GM18873 (cell line): Measurements from ENCODE around the gene TRAT1.
"Not testable (repeated sequence)": the region's sequence is repeated elsewhere in the genome, so short reads cannot be mapped to it uniquely, and the experiment has no call there.

ENCODE experiments used
- ATAC-seq: cut with Tn5 transposase; IDR thresholded peaks from one replicate; pipeline ENCODE4 v1.9.1; 2021; ENCODE audit warnings: mild to moderate bottlenecking, moderate library complexity, moderate number of reproducible peaks; ENCODE audit not compliant: unreplicated experiment, low FRiP score

TRAT1 gene, protein sequence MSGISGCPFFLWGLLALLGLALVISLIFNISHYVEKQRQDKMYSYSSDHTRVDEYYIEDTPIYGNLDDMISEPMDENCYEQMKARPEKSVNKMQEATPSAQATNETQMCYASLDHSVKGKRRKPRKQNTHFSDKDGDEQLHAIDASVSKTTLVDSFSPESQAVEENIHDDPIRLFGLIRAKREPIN

DNA sequence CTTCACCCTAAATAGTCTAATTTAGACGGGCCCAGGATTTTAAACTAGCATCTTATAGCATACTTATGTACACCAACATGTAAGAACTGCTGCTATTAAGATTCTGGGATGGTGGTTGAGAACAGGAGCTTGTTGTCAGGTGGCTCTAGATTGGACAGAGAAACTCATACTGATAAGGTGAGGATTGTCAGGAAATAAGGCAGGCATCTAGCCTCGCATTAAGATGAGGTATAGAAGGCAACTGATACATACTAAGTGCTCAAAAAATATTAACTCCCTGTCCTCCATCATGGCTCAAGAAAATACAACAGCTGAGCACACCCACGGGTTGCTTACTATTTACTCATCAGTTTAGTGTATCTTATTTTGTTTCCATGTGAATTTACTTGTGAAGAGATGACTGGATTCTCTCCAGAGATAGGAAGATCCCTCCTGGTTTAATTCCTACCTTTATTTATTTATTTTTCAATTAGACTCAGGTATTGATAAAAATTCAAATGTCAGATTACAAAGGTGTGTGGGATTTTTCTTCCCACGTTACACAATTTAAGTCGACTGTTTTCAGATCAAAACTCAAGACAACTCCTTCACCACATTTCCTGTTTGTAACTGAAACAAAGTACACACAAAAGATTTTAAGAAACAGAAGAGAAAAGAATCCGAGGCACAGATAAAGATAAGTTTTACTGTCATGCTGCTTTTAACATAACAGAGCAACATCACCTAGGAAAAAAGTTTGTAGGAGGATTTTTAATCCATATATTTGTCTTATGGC is at the start of gene TRAT1:
Gene TRAT1 (plus strand): TSS at position 664 of the 775 bp plus-strand sequence. CDS start 142 bp downstream, outside the sequence.
- no peak for ATAC-seq

GRCh38 chr3:108775649-108776048 is 46.9 kb upstream of the TRAT1 start:
- no peak for ATAC-seq

GRCh38 chr3:108779496-108779895 is 43.1 kb upstream of the TRAT1 start:
- no peak for ATAC-seq

DNA sequence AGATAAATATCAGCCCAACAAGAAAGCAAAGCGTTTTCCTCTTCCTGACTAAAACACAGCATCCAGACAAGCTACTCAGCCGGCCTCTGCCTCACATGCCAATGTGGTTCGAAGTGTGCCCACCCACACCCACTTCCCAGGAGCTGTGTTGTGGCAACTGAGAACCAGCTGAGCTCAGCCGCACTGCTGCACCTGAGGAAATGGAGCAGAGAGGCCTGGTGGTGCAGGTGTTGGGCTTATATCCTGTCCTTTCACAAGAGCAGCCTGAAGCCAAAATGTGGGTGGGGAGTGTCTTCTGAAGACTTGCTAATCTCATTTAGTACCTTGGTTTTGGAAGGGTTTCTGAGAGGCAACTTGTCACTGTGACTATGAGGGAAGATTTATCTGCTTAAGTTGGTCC is 42.4 kb upstream of the TRAT1 start:
- no peak for ATAC-seq

- no peak for ATAC-seq
Measured at GRCh38 chr3:108791473-108791872, 31.1 kb upstream of the TRAT1 start.

- no peak for ATAC-seq
Measured at GRCh38 chr3:108804437-108804836, 18.1 kb upstream of the TRAT1 start.

GRCh38 chr3:108804966-108805365 is 17.6 kb upstream of the TRAT1 start:
- no peak for ATAC-seq

DNA sequence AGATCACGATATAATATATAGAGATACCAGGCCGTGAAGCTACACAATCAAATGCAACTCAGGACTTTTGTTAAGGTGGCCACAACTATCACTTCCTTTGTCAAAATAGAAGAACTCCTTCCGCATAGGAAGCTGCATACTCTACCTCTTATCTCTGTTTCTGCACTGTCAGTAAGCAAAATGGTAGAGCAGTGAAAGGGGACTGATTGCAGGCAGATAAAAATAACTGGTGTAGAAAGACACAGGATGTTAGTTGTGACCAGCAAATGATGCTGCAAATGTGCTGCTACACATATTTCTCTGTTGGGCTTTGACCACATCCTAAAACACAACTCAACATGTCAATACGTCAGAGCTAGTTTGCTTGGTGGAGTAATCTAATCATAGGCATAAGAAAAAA is 16.3 kb upstream of the TRAT1 start:
- no peak for ATAC-seq

DNA sequence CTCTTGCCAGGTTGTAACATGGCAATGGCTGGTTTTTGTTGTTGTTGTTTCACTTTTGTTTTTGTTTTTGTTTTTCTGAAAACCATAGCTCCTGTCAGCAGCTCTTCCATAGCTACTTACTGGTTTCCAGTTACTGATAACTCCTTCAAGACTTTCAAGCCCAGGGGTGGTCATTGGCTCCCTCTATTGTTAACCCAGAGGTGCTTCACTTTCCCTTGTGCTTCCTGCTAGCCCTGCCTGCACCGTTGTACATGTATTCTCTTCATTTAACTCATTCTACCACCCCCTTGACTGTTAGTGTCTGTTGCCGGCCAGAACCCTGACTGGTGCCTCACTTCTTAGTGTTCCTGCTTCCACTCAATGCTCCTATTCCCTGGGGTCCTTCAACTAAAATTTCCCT is 4.2 kb upstream of the TRAT1 start:
- ATAC-seq = peak; percentile 79

DNA sequence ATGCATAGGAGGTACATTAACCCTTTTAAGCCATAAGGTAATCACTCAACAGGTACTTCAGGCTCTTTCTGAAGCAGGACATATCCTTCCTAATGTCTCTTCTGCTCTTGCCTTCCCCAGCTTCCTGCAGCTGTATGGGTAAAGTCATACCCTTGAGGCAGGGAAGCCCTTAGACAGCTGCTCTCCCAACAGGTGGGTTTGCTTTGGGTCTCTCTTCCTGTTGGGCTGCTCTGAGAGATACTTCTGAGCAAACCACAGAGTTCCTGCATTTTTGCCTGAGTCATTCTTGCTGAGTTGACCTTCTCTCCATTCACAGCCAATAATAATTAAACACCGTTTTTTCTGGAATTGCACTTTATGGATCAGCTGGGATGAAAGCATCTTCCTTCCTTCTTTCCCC is 2.0 kb upstream of the TRAT1 start:
- no peak for ATAC-seq

GRCh38 chr3:108823227-108823626 is 641 bp downstream of the TRAT1 start:
- ATAC-seq = no peak

DNA sequence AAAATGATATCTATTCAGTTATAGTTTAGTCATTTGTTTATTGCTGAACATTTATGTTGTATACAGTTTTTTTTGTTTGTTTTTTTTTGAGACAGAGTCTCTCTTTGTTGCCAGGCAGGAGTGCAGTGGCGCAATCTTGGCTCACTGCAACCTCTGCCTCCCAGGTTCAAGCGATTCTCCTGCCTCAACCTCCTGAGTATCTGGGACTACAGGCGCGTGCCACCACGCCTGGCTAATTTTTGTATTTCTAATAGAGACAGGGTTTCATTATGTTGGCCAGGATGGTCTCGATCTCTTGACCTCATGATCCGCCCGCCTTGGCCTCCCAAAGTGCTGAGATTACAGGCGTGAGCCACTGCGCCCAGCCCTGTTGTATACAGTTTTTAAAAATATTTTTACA is 1.2 kb downstream of the TRAT1 start:
- not testable (repeated sequence) for ATAC-seq

DNA sequence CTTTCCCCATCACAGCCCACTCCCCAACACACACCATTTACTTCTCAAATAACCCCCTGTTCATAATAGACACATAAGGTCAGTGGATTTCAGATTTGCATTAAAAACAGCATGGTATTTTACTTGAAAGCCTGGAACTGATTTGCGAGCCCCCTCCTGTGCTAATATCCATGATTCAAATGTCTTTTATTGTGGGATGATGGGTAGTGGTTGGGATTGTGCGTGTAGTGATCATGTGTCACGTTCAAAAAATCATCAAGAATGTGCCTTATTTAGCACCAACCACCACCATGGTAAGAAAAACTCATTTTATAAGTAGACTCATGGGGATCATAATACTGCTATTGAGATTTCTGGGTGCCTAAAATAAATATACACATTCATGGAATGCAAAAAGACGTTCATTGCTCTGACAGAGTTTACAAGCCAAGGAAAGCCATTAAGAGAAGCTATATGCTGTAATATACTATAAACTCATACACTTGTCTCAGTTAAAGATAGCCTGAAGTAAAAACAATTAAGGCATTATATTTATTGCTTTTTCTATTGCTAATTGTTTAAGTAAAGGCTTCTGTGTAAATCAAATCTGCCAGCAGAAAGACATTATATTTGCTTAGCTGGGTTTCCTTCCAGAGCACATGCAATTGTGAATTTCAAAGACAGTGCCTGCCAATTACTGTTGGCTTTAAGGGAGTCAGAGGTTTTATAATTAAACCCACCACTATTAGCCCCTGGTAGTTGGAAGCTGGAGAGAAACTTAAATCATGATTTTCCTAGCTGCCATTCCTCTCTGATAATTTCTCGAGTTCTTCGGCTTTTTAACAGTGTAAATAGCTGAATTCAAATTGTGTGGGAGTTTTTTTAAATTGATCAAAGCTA is 4.0 kb downstream of the TRAT1 start:
- ATAC-seq = no peak

- no peak for ATAC-seq
Measured at GRCh38 chr3:108830381-108830780, 7.8 kb downstream of the TRAT1 start.

DNA sequence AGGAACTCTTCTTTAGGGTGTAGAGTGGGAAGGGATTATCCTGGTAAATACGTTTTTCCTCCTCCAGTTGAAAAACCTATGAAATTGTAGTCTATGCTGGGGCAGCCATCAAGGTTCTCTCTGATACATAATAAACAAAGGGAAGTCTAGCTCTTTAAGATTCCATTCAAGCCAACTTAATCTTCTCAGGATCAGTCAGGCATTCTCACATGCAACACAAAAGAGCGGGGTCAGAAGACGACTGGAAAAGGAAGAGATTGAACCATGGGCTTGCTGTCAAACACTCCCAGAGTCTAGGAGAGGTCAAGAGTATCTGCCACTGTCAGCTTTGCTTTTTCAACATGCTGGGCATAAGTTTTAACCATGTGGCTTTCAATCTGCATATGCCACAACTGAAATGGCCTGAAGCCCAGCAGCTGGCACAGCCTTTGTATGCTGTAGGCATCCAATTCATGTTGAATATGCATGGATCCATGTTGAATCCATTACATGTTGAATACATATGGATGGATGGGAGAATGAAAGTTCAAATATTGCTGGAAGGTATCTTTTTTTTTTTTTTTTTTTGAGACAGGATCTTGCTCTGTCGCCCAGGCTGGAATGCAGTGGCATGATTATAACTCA is 8.5 kb downstream of the TRAT1 start:
- ATAC-seq = no peak

DNA sequence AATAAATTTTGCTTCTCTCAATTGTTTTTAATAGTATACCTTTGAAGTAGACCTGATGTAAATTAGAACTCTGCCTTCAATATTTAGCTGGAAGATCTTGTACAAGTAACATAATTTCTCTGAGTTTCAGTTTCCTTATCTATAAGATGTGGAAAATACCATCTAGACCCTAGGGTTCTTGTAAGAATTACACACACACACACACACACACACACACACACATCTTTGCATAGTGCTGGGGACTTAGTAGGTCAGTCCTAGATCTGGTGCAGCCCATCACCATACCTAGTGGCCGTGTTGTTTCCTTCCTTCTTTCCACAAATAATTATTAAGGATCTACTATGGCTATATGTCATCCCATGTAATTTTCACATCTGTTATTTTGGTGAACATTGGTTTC is 11.0 kb downstream of the TRAT1 start:
- ATAC-seq = no peak

GRCh38 chr3:108834551-108834950 is 12.0 kb downstream of the TRAT1 start:
- no peak for ATAC-seq

GRCh38 chr3:108835101-108835500 is 12.5 kb downstream of the TRAT1 start:
- ATAC-seq = no peak

DNA sequence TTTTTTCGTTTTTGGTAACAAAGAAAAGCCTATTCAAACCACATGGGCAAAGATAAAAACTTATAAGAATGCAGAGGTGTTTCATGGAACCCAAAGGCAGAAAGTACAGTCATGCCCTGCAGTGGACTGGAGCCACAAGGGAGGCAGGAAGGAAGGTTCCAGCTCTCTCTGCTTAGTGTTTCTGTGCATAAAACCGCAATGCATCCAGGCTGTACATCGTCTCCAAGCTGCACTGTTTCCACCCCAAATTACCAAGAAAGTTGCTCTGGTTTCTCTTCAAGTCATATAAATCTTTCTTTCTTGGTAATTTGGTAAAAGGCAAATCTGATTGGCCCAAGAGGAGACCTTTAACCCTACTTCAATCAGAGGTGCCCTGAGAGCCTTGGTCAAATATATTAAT is 15.8 kb downstream of the TRAT1 start:
- no peak for ATAC-seq

DNA sequence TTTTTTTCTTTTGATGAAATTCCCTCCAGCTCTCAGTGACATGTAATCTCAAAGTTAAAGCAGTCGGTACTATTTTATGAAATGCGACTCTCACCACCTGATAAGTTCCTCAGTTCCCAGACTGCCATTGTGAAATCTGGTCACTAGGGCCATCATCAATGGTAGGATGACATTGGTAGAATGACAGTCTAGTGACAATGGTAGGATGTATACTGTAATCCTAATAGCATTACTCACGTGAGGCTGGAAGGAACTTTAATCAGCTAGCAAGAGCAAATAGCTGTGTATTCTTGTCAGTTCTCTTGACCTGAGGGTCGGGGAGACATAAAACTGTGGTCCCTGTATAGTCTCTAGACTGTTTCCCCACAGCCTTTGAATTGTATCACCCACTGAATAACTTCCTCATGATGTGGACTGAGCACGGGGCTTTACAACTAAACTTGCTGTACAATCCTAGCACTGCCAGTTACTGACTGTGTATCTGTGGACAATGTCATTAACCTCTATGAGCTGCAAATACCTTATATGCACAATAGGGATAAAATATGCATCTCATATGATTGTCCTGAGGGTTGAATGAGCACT is 23.2 kb downstream of the TRAT1 start:
- no peak for ATAC-seq
